HepG2 (cell line): Measurements from ENCODE around the gene ST6GALNAC3.

Experiments used
- ATM ChIP-seq: fragments of 450-650 bp; IDR thresholded peaks from 2 replicates; pipeline ENCODE4 v1.7.1; 2017; ENCODE audit warnings: mild to moderate bottlenecking, borderline replicate concordance
- CHD2 ChIP-seq: IDR thresholded peaks from 2 replicates; pipeline ENCODE4 v1.6.1; 2011; ENCODE audit warnings: low read depth, low read length, improper control_type of control experiment
- CREB1 ChIP-seq, 2 experiments: fragments of 450-650 bp in 1 of 2; IDR thresholded peaks; 2 replicates each; pipeline ENCODE4 v1.6.1; 2016 to 2017; ENCODE audit warnings: control low read depth in 1 of 2, mild to moderate bottlenecking in 1 of 2, missing compliant biosample characterization in 1 of 2, missing genetic modification characterization in 1 of 2
- EP300 ChIP-seq, 3 experiments: sonication (generic) in 1 of 3; formaldehyde crosslinking in 1 of 3; IDR thresholded peaks; 2 replicates each; pipeline versions ENCODE4 v1.5.1 to v1.6.1; 2011 to 2020; ENCODE audit warnings: low read depth in 2 of 3, low read length in 2 of 3, borderline replicate concordance in 1 of 3, improper control_type of control experiment in 1 of 3, mild to moderate bottlenecking in 1 of 3, missing genetic modification reagents in 1 of 3, moderate library complexity in 1 of 3
- NR2F2 ChIP-seq: IDR thresholded peaks from 2 replicates; pipeline ENCODE4 v1.6.1; 2012; ENCODE audit warnings: low read depth, inconsistent platforms, borderline replicate concordance
- POLR2AphosphoS5 ChIP-seq: IDR thresholded peaks from 2 replicates; pipeline ENCODE4 v1.6.1; 2012; ENCODE audit warnings: low read depth, low read length
- U2AF2 ChIP-seq: fragments of 200-400 bp; formaldehyde crosslinking; IDR thresholded peaks from 2 replicates; pipeline ENCODE4 v1.6.1; 2017; ENCODE audit warnings: low read depth, mild to moderate bottlenecking, low read length
- ZMAT5 ChIP-seq: sonication (generic); formaldehyde crosslinking; IDR thresholded peaks from 2 replicates; pipeline ENCODE4 v1.5.0; 2020; ENCODE audit warnings: mild to moderate bottlenecking, low read depth, missing genetic modification reagents, borderline replicate concordance
- ZNF687 ChIP-seq: sonication (generic); formaldehyde crosslinking; IDR thresholded peaks from 2 replicates; pipeline ENCODE4 v1.5.1; 2020; ENCODE audit warnings: mild to moderate bottlenecking, missing genetic modification reagents, moderate library complexity
- TF ChIP-seq, protein P1 (sequence below): sonication (generic); formaldehyde crosslinking; IDR thresholded peaks from 2 replicates; pipeline ENCODE4 v1.5.0; 2020; ENCODE audit warnings: mild to moderate bottlenecking, missing genetic modification reagents, borderline replicate concordance

GRCh38 chr1:76082062-76082461, 7.5 kb downstream of the ST6GALNAC3 start:
- TF ChIP-seq CHD2, result no peak
- TF ChIP-seq ZMAT5 (CRISPR knock-in tag), result no peak
- TF ChIP-seq ATM, result no peak
- TF ChIP-seq, protein P1, sequence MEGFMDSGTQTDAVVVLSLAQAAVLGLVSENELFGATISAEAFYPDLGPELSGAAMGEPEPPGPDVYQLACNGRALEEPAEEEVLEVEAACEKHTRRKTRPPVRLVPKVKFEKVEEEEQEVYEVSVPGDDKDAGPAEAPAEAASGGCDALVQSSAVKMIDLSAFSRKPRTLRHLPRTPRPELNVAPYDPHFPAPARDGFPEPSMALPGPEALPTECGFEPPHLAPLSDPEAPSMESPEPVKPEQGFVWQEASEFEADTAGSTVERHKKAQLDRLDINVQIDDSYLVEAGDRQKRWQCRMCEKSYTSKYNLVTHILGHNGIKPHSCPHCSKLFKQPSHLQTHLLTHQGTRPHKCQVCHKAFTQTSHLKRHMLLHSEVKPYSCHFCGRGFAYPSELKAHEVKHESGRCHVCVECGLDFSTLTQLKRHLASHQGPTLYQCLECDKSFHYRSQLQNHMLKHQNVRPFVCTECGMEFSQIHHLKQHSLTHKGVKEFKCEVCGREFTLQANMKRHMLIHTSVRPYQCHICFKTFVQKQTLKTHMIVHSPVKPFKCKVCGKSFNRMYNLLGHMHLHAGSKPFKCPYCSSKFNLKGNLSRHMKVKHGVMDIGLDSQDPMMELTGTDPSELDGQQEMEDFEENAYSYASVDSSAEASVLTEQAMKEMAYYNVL (CRISPR knock-in tag), result no peak
- no peak for TF ChIP-seq ZNF687 (CRISPR knock-in tag)
- no peak for TF ChIP-seq NR2F2
- TF ChIP-seq U2AF2, result no peak
- no peak for TF ChIP-seq CREB1 (IDR thresholded peaks at IDR 0.05)
- TF ChIP-seq CREB1 (CRISPR knock-in tag; IDR thresholded peaks at IDR 0.05), result no peak
- no peak for TF ChIP-seq POLR2AphosphoS5
- no peak for TF ChIP-seq EP300 (IDR thresholded peaks at IDR 0.05; ENCODE audit: low read depth in 2 of 2, low read length in 2 of 2)
- TF ChIP-seq EP300 (CRISPR knock-in tag; IDR thresholded peaks at IDR 0.05; ENCODE audit: borderline replicate concordance), result no peak
